ENCODE results near the gene VAT1L. TPM values are rescaled to one million over a fixed set of nuclear protein-coding genes. Genes with fewer than 3 reads are reported as not detected.

VAT1L gene
- total RNA-seq, 1 experiment from 2014 or later, result 33.8 TPM

GRCh38 chr16:77977339-77977738 lies 189.0 kb downstream of the VAT1L start:
- H3T11ph ChIP-seq (ENCODE audit: low read length), result no peak overlapping the region
- TF ChIP-seq CTCF (conservative IDR thresholded peaks at IDR 0.05), result no peak
- H4K8ac ChIP-seq (replicated peaks; ENCODE audit: insufficient read length, low read depth, low read length), result no peak overlapping the region
- no peak overlapping the region for H3K23ac ChIP-seq (ENCODE audit: insufficient read length, low read depth, low read length)
- no peak overlapping the region for H2BK12ac ChIP-seq (ENCODE audit: insufficient read length, low read depth, low read length)
- no peak overlapping the region for H3K27ac ChIP-seq (ENCODE audit: insufficient read length, low read depth, low read length)
- Mint-ChIP-seq H3K27ac (no peak overlapping the region; a peak in 1 of 7 replicates), H3K27me3 (ENCODE audit: low read depth) (peaks cover 1% of the 10 kb centered on the region; the same call in 1 of the 2 replicates), H3K36me3 (ENCODE audit: insufficient read depth in 1 of 3, low read depth in 3 of 3) (peaks cover 26 to 45% (median 32%) of the 10 kb centered on the region in 3 experiments), H3K9me3 (peaks cover 0 to 3% of the 10 kb centered on the region in 2 experiments; a peak in 2 of 5 replicates), H3K4me1 (peaks cover 11 to 26% of the 10 kb centered on the region in 2 experiments), H3K4me3 (no peak overlapping the region)
- no peaks in the 10 kb centered on the region for H3K4me1 ChIP-seq (ENCODE audit: insufficient read depth, low read length)
- H3K18ac ChIP-seq (ENCODE audit: insufficient read length, low read depth, low read length), result no peak overlapping the region
- no peak overlapping the region for H4K91ac ChIP-seq (ENCODE audit: insufficient read length, low read depth, low read length)
- H3K4ac ChIP-seq (ENCODE audit: low read depth, low read length), result no peak overlapping the region
- no peak overlapping the region for H2AK5ac ChIP-seq (ENCODE audit: insufficient read length, low read length)
- WGBS (ENCODE audit: extremely low coverage, insufficient read length, low lambda C conversion rate), result no CpG with 5 or more reads among the region's 5 CpGs
- H4K5ac ChIP-seq (ENCODE audit: insufficient read length, low read depth, low read length), result no peak overlapping the region
- no peak overlapping the region for H2AFZ ChIP-seq (ENCODE audit: low read length)
- no peaks in the 10 kb centered on the region for H3K27me3 ChIP-seq (ENCODE audit: insufficient read depth, low read length)
- H3K23me2 ChIP-seq (ENCODE audit: insufficient read length, low read depth, low read length, poor library complexity, severe bottlenecking), result no peaks in the 10 kb centered on the region
- no peak overlapping the region for H2BK20ac ChIP-seq (ENCODE audit: low read depth, low read length, poor library complexity, severe bottlenecking)
- no peak overlapping the region for H3K56ac ChIP-seq (ENCODE audit: insufficient read length, low read depth, low read length)
- H2BK15ac ChIP-seq (ENCODE audit: low read depth, low read length), result no peak overlapping the region
- no peaks in the 10 kb centered on the region for H3K9me3 ChIP-seq (ENCODE audit: control insufficient read depth, low read depth, low read length)
- H4K20me1 ChIP-seq (ENCODE audit: control insufficient read depth, insufficient read depth, insufficient read length), result no peaks in the 10 kb centered on the region
- H3K79me2 ChIP-seq (ENCODE audit: insufficient read depth, low read length), result no peaks in the 10 kb centered on the region
- no peak overlapping the region for H3K4me2 ChIP-seq (ENCODE audit: insufficient read depth, insufficient read length, low read length)
- no peak overlapping the region for H3K9ac ChIP-seq (ENCODE audit: extremely low read depth, insufficient read length, low read length)
- no peak overlapping the region for H3K14ac ChIP-seq (ENCODE audit: insufficient read depth, low read length)
- no peak overlapping the region for H2BK5ac ChIP-seq (ENCODE audit: insufficient read length, low read length)
- no peak overlapping the region for H2BK120ac ChIP-seq (ENCODE audit: low read depth, low read length, poor library complexity, severe bottlenecking)
- no peaks in the 10 kb centered on the region for H3K79me1 ChIP-seq (ENCODE audit: insufficient read depth, low read depth, low read length, poor library complexity, severe bottlenecking)
- no peak for DNase-seq

All from H9 (cell line).